Spleen (tissue), 7 donors: Measurements from ENCODE around the gene NFRKB.

ENCODE experiments used
- POLR2A ChIP-seq, 3 donors: fragments of 450-650 bp; IDR thresholded peaks; one replicate each; pipeline ENCODE4 v1.5.1; 2017; ENCODE audit warnings: antibody characterized with exemption in 3 of 3, mild to moderate bottlenecking in 1 of 3
- TF ChIP-seq, protein P1 (sequence below), 11 experiments: fragments of 200-600 bp in 7 of 11; fragments of 450-650 bp in 4 of 11; sonication (generic) in 4 of 11; IDR thresholded peaks in 8 of 11; conservative IDR thresholded peaks in 3 of 11; 1 replicate in 7 of 11; 2 replicates in 4 of 11; pipeline versions ENCODE4 v1.4.0 to v1.8.0; 2016 to 2021; ENCODE audit warnings: antibody characterized with exemption in 11 of 11, inconsistent platforms in 4 of 11, mild to moderate bottlenecking in 1 of 11
- donor health status: DM: no; HTN: no; CAD: no; lungs with moderate emphysema.
- donor health status: DM: no; HTN: no; CAD: no.
- donor health status: DM: no; HTN: no; CAD: no.

- TF ChIP-seq, protein P1, sequence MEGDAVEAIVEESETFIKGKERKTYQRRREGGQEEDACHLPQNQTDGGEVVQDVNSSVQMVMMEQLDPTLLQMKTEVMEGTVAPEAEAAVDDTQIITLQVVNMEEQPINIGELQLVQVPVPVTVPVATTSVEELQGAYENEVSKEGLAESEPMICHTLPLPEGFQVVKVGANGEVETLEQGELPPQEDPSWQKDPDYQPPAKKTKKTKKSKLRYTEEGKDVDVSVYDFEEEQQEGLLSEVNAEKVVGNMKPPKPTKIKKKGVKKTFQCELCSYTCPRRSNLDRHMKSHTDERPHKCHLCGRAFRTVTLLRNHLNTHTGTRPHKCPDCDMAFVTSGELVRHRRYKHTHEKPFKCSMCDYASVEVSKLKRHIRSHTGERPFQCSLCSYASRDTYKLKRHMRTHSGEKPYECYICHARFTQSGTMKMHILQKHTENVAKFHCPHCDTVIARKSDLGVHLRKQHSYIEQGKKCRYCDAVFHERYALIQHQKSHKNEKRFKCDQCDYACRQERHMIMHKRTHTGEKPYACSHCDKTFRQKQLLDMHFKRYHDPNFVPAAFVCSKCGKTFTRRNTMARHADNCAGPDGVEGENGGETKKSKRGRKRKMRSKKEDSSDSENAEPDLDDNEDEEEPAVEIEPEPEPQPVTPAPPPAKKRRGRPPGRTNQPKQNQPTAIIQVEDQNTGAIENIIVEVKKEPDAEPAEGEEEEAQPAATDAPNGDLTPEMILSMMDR (IDR thresholded peaks at IDR 0.05 in 8 of 11, conservative IDR thresholded peaks at IDR 0.05 in 3 of 11) = no peak
- TF ChIP-seq POLR2A (IDR thresholded peaks at IDR 0.05) = no peak
These were observed 15.9 kb upstream of the NFRKB start for GRCh38 chr11:129911298-129911697.
